GM19239 (cell line): Measurements from ENCODE around the gene INPP4A.
A peak's percentile ranks its signal among the peaks of the same experiment; 100 is the strongest.

Experiments used
- DNase-seq: peaks from one replicate; pipeline ENCODE4 v3.0.0; 2011; ENCODE audit warnings: low spot score; ENCODE audit not compliant: insufficient read length
- FAIRE-seq: peaks from 2 replicates; lab custom pipeline; 2011; peaks lifted over from hg19 to GRCh38; lab: Jason Lieb, UNC

INPP4A gene

DNA sequence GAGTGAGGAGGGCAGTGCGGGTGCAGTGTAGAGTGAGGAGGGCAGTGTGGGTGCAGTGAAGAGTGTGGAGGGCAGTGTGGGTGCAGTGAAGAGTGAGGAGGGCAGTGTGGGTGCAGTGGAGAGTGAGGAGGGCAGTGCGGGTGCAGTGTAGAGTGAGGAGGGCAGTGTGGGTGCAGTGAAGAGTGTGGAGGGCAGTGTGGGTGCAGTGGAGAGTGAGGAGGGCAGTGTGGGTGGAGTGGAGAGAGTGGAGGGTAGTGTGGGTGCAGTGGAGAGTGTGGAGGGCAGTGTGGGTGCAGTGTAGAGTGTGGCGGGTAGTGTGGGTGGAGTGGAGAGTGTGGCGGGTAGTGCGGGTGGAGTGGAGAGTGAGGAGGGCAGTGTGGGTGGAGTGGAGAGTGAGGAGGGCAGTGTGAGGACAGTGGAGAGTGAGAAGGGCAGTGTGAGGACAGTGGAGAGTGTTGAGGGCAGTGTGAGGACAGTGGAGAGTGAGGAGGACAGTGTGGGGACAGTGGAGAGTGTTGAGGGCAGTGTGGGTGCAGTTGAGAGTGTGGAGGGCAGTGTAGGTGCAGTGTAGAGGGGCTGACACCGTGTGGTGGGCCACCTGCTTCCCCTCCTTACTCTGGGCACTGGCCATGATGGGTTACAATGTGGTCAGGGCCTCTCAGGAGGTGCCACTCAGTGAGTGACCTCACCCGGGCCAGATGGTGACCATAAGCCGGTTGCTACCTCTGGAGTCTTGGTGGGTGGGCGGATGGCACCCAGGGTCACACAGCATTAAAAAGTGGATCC lies 28.5 kb downstream of the INPP4A start:
- no peak for DNase-seq
- FAIRE-seq: no peak

DNA sequence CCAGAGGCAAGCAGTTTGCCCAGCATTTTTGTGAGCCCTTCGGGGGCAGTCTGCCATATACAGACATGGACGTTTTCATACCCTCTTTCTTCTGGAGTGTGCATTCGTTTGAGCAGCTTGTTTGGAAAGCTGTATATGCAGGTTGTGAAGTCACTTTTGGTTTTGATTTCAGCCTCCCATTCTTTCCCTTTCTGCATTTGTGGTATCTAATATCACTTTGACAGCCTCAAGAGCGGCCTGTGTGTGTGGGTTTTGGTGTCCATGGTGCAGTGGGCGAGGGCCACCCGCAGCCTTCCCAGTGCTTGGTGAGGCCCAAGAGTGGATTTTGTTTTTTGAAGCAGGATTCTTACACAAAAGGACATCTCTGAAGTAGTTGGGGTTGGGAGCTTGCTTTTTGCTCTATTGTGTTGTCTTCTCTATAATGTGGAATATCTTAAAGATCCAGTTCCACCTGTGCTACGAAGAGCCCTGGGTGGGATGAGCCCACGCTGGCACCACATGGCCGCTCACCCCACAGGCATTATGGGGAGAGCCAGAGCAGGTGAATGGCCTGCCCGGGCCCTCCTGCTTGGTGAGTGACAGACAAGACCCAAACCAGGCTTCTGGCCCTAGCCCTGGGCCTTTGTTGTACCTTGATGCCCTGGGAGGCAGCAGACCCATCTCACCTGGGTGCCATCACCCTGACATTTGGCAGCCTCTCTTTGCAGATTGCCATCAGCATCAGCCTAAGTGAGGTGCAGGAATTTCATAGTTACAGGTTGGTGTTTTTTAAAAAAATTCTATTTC lies 29.5 kb downstream of the INPP4A start:
- DNase-seq (no peak), FAIRE-seq (peak; percentile 97)

- FAIRE-seq (peak; percentile 95), DNase-seq (no peak)
Observed at GRCh38 chr2:98474979-98475632, 30.4 kb downstream of the INPP4A start.

GRCh38 chr2:98476192-98476868 lies 31.7 kb downstream of the INPP4A start:
- DNase-seq (no peak), FAIRE-seq (no peak)

DNA sequence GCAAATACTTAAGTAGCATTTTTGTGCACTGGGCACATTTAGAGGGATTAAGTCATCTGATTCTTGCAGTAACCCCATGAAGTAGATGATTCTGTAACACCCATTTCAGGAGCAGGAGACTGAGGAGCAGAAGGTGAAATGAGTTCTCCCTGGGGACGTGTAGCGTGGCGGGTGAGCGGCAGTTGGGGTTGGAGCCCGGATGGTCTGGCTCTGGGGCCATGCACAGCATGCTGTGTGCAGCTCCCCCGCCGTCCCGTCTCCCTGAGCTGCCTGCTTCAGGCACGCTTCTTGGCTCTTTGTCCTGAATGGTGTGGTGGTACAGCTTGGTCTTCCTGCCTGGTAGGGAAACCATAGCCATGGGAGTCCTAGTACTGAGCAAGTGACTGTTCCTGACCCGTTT lies 32.4 kb downstream of the INPP4A start:
- DNase-seq (no peak), FAIRE-seq (no peak)

GRCh38 chr2:98477506-98477905 lies 32.8 kb downstream of the INPP4A start:
- FAIRE-seq: no peak
- DNase-seq: no peak

DNA sequence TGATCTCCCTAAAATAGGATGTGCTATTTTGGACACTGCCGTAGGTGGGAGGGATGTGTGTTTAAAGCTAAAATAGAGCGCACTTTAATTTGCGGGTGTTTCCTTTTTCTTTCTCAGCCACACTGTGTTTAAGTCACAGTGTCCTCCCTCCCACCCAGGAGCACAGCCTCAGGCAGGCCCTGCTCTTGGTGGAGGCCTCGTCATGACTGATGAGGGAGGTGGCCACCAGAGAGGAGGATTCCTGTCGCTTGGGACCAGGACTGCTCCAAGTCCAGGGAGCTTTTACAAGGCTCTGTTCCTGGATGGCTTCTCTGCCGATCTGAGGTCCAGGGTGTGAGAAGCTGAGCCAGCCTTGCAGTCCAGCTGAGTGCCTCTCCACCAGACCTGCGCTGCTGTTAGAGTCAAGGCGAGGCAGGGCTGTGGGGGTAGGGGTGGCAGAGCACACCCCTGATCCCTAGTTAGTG lies 33.5 kb downstream of the INPP4A start:
- DNase-seq: no peak
- no peak for FAIRE-seq

DNA sequence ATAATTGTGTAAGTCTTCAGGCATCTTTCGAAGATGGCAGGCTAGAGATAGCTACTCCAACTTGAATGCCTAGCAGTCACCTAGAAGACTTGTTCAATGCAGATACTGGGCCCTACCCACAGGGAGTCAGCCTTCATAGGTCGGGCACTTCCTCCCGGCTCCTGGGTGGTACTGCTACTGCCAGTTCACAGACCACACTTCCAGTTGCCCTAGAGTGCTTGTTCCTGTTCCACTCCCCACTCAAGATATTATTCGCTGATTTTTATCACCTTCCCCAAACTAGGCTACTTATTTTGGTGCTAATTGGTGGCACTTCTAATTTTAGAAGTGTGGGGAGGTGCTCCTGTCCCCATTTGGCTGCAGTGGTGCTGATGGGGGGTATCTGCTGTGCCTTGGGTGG lies 34.2 kb downstream of the INPP4A start:
- FAIRE-seq: peak; percentile 33
- DNase-seq: no peak

DNA sequence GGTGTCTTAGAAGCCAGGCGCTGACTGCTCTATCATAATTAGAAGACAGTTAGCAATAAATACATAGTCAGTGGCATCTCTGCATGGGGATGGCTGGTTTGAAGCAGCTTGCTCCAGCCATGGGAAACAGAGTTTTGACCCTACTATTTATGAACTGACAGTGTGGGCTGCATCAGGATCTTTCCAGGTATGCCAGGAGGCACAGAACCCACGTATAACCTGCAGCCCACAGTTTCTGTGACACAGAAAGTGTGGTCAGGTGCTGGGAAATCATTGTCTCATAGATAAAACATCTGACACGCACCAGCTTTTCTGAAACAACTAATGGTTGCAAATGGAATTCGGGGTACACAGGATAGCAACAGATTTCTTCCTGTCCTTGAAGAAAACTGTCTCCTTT lies 34.7 kb downstream of the INPP4A start:
- FAIRE-seq (peak; percentile 14), DNase-seq (no peak)

GRCh38 chr2:98479959-98480524 lies 35.4 kb downstream of the INPP4A start:
- FAIRE-seq: no peak
- DNase-seq: no peak

DNA sequence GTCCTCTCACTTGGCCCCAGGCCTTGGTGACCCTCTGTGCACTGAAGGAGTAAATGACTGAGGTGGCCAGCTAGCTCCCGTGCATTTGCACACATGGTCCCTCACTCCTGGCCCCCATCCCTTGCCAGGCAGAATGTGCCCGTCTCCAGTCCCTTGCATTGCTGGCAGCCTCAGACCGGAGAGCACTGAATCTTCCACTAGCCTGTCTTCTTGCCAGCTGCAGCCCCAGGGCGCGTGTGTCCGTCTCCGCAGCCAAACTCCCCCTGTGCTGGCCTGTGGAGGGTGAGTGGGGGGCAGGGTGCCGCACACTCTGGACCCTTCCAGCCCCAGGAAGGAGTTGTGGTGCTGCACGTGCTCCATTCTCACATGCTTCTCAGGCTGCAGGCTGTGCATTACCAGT lies 35.9 kb downstream of the INPP4A start:
- FAIRE-seq (no peak), DNase-seq (no peak)

- DNase-seq: no peak
- peak; percentile 48 for FAIRE-seq
Observed at GRCh38 chr2:98482362-98482761, 37.7 kb downstream of the INPP4A start.

DNA sequence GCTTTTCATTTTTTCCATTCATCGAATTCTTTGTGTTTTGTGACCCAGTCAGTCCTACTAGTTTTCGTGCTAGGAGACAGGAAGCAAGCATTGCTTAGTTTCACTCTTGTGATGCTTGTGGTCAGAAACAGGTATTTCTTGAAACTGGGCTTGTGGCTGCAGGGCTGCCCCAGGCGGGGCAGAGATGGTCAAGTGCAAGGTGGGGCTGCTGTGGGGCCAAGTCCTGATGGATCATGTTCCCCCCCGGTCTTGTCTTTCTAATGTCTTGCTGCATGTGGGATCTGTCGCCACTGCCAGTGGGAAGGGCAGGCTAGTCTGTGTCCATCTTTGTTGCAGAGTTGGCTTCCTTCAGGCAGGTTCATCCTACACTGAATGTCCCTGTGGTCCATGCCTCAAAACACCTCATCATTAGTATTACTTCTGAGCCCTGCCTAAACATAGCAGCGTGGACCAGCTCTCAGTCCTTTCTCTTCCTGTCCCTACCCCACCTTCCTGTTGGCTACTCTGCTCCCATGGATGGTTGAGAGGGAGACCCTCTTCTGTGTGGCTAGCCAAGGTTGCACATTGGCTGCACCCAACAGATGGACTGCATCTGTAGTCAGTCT lies 38.7 kb downstream of the INPP4A start:
- FAIRE-seq: peak; percentile 94
- no peak for DNase-seq

- no peak for DNase-seq
- FAIRE-seq: no peak
Observed at GRCh38 chr2:98484121-98484557, 39.5 kb downstream of the INPP4A start.

- FAIRE-seq (no peak), DNase-seq (no peak)
Observed at GRCh38 chr2:98484652-98485452, 40.2 kb downstream of the INPP4A start.

GRCh38 chr2:98485453-98485755 lies 40.7 kb downstream of the INPP4A start:
- FAIRE-seq (no peak), DNase-seq (no peak)

- DNase-seq: no peak
- peak; percentile 78 for FAIRE-seq
Observed at GRCh38 chr2:98486374-98486981, 41.8 kb downstream of the INPP4A start.

DNA sequence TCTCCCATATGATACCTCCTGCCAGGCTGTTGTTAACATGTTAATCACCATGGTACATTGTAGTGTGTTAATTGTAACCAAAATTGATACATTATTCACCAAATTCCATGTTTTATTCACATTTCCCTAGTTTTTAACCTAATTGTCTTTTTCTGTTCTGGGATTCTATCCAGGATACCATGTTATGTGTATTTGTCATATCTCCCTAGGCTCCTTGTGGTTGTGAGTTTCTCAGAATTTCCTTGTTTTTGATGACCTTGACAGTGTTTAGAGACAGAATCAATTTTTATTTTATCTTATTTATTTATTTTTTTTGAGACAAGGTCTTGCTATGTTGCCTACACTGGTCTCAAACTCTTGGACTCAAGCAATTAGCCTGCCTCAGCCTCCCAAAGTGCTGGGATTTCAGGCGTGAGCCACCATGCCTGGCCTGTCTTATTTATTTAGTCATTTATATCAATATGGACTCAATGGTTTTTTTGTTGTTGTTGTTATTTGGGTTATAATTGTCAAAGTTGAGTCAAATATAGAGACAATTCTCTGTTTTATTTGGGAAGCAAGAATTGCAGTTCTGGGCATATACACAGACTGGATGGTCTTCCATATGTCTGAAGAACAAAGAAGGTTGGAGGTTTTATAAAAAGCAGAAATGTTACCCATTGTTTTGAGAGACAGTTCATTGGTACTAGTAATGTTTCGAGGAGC lies 42.6 kb downstream of the INPP4A start:
- DNase-seq (no peak), FAIRE-seq (peak; percentile 69)
